ENCODE measurements around the gene ANTKMT.

DNA sequence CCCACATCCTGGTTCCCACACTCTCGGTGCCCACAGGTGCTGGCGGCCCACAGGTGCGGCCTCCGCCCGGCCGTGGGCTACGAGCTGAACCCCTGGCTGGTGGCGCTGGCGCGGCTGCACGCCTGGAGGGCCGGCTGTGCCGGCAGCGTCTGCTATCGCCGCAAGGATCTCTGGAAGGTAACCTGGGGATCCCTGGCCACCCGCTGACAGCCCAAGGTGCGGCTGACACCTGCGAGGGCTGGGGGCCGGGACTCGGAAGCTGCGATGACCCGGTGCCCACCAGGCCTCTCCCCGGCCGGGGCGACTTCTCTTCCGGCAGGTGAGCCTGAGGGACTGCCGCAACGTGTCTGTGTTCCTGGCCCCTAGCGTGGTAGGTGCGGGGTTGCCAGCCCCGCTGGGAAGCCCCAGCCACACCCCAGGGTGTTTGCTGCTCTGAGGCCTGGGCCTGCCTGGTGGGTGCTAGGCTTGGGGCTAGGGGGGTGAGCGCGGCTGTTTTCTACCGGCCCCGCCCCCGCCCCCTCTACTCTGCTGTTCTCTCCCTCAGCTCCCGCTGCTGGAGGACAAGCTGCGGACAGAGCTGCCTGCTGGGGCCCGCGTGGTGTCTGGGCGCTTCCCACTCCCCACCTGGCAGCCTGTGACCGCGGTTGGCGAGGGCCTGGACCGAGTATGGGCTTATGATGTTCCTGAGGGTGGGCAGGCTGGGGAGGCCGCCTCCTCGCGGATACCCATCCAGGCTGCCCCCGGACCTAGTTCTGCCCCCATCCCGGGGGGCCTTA lies 1.0 kb downstream of the ANTKMT start:
- TF ChIP-seq, protein P1, sequence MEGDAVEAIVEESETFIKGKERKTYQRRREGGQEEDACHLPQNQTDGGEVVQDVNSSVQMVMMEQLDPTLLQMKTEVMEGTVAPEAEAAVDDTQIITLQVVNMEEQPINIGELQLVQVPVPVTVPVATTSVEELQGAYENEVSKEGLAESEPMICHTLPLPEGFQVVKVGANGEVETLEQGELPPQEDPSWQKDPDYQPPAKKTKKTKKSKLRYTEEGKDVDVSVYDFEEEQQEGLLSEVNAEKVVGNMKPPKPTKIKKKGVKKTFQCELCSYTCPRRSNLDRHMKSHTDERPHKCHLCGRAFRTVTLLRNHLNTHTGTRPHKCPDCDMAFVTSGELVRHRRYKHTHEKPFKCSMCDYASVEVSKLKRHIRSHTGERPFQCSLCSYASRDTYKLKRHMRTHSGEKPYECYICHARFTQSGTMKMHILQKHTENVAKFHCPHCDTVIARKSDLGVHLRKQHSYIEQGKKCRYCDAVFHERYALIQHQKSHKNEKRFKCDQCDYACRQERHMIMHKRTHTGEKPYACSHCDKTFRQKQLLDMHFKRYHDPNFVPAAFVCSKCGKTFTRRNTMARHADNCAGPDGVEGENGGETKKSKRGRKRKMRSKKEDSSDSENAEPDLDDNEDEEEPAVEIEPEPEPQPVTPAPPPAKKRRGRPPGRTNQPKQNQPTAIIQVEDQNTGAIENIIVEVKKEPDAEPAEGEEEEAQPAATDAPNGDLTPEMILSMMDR (IDR thresholded peaks at IDR 0.05; ENCODE audit: extremely low read depth in 1 of 2, insufficient read depth in 1 of 2, low read depth in 1 of 2, low read length in 2 of 2), result no peak
- TF ChIP-seq POLR2A (IDR thresholded peaks at IDR 0.05; ENCODE audit: low read depth, low read length) (no peak), JUN (IDR thresholded peaks at IDR 0.05; ENCODE audit: borderline replicate concordance, insufficient read depth, insufficient read length, low read depth) (no peak)
- TF ChIP-seq, protein P2, sequence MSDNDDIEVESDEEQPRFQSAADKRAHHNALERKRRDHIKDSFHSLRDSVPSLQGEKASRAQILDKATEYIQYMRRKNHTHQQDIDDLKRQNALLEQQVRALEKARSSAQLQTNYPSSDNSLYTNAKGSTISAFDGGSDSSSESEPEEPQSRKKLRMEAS (IDR thresholded peaks at IDR 0.05; ENCODE audit: insufficient read depth, insufficient read length), result no peak

All from endothelial cell of umbilical vein (primary cell).